Spleen (tissue), 11 donors: ENCODE results near the gene CFAP43. TPM values are rescaled to one million over a fixed set of nuclear protein-coding genes. Genes with fewer than 3 reads are reported as not detected.

Experiments
- DNase-seq: peaks from one replicate; pipeline ENCODE4 v3.0.0-alpha.2; 2020
- H3K27ac ChIP-seq, 8 donors: fragments of 200-600 bp; sonication (generic) in 7 of 8; 1 replicate in 4 of 8; 2 replicates in 4 of 8; pipeline versions ENCODE4 v1.5.0 to v1.8.0; 2016 to 2021; ENCODE audit warnings: inconsistent platforms in 4 of 8, mild to moderate bottlenecking in 4 of 8, moderate library complexity in 1 of 8
- H3K27me3 ChIP-seq, 7 donors: fragments of 200-600 bp; sonication (generic) in 6 of 7; replicated peaks in 1 of 7; 1 replicate in 4 of 7; 2 replicates in 3 of 7; pipeline versions ENCODE4 v1.5.0 to v1.8.0; 2016 to 2021; ENCODE audit warnings: inconsistent platforms in 3 of 7, mild to moderate bottlenecking in 1 of 7
- H3K36me3 ChIP-seq, 6 donors: fragments of 200-600 bp; sonication (generic) in 5 of 6; 1 replicate in 4 of 6; 2 replicates in 2 of 6; pipeline versions ENCODE4 v1.5.0 to v1.8.0; 2016 to 2021; ENCODE audit warnings: inconsistent platforms in 2 of 6
- H3K4me1 ChIP-seq, 6 donors: fragments of 200-600 bp; sonication (generic) in 5 of 6; 1 replicate in 3 of 6; 2 replicates in 3 of 6; pipeline versions ENCODE4 v1.5.0 to v1.8.0; 2016 to 2021; ENCODE audit warnings: inconsistent platforms in 3 of 6
- H3K4me3 ChIP-seq, 8 donors: fragments of 200-600 bp; sonication (generic) in 7 of 8; 1 replicate in 4 of 8; 2 replicates in 4 of 8; pipeline versions ENCODE4 v1.5.0 to v1.8.0; 2016 to 2021; ENCODE audit warnings: inconsistent platforms in 4 of 8, mild to moderate bottlenecking in 4 of 8, moderate library complexity in 2 of 8
- H3K9me3 ChIP-seq, 8 donors: fragments of 200-600 bp; sonication (generic) in 7 of 8; 1 replicate in 4 of 8; 2 replicates in 4 of 8; pipeline versions ENCODE4 v1.5.0 to v1.8.0; 2016 to 2021; ENCODE audit warnings: inconsistent platforms in 4 of 8
- POLR2A ChIP-seq, 3 donors: fragments of 450-650 bp; IDR thresholded peaks; one replicate each; pipeline ENCODE4 v1.5.1; 2017; ENCODE audit warnings: antibody characterized with exemption in 3 of 3, mild to moderate bottlenecking in 1 of 3
- POLR2AphosphoS5 ChIP-seq, 3 donors: sonication (generic); formaldehyde crosslinking; IDR thresholded peaks; one replicate each; pipeline ENCODE4 v1.5.1; 2017; ENCODE audit warnings: antibody characterized with exemption in 3 of 3
- WGBS, 5 donors: extraction: QIAGEN DNeasy Blood & Tissue Kit in 3 of 5; methylation state at CpG; one replicate each; pipeline versions ENCODE4 v1.1.5 to v1.1.7; 2013 to 2018; 5-methylcytosine and 5-hydroxymethylcytosine counted together
- intact Hi-C: fragments of 100-400 bp; cut with DNase I; formaldehyde crosslinking; loops from one replicate; pipeline ENCODE4 v1.15.0; 2023; ENCODE audit warnings: low total_unique reads
- polyA plus RNA-seq, 3 donors: library from polyadenylated mRNA; stranded (reverse); fragments of 200-250 nt; gene quantifications; one replicate each; pipeline ENCODE4 v1.2.1, GENCODE V29; 2013
- total RNA-seq, 7 donors: library from RNA; depleted of rRNA in 3 of 7; stranded (reverse); fragments of >200 nt in 3 of 7; fragmentation: NEBNext Ultra II Directional in 4 of 7; extraction: Animal tissue kit (Norgen Biotek cat#: 25700) in 4 of 7; gene quantifications; one replicate each; pipeline versions ENCODE4 v1.1.0 to v1.2.1, GENCODE V29; 2016 to 2021
- TF ChIP-seq, protein P1 (sequence below), 11 experiments: fragments of 200-600 bp in 7 of 11; fragments of 450-650 bp in 4 of 11; sonication (generic) in 4 of 11; IDR thresholded peaks in 8 of 11; conservative IDR thresholded peaks in 3 of 11; 1 replicate in 7 of 11; 2 replicates in 4 of 11; pipeline versions ENCODE4 v1.4.0 to v1.8.0; 2016 to 2021; ENCODE audit warnings: antibody characterized with exemption in 11 of 11, inconsistent platforms in 4 of 11, mild to moderate bottlenecking in 1 of 11
- donor health status: healthy with polysubstance abuse.
- donor health status: DM: no; HTN: no; CAD: no; lungs with moderate emphysema.
- donor health status: DM: no; HTN: no; CAD: no.
- donor health status: Bipolar disorder and iron deficiency.
- donor health status: healthy.
- donor health status: DM: no; HTN: no; CAD: no.
- donor health status: DM: yes; HTN: yes; CAD: no.

CFAP43 gene
- total and polyA plus RNA-seq, 10 donors = 0.13 to 1.1 (median 0.25) TPM; not detected in 1

DNA sequence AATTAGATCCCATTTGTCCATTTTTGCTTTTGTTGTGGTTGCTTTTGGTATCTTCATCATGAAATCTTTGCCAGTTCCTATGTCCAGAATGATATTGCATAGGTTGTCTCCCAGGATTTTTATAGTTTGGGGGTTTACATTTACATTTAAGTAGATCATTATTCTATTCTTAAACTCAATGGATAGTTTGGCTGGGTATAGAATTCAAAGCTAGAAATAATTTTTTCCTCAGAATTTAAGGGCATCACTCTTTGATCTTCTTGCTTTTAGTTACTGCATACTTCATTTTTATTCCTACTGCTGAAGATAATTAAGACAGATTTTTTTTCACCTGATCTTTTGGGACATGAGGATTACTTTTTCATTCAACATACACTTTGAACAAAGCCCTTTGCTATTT is 80.4 kb downstream of the CFAP43 start:
- no peaks in the 10 kb centered on the region for H3K4me1 ChIP-seq
- TF ChIP-seq POLR2A (IDR thresholded peaks at IDR 0.05) = no peak
- TF ChIP-seq POLR2AphosphoS5 (IDR thresholded peaks at IDR 0.05) = no peak
- H3K9me3 ChIP-seq = peaks cover 3 to 27% (median 23%) of the 10 kb centered on the region in 8 donors
- intact Hi-C loops = no loop called here
- no peak overlapping the region for H3K4me3 ChIP-seq
- peaks cover 0 to 13% (median 0%) of the 10 kb centered on the region in 7 donors for H3K27me3 ChIP-seq
- H3K36me3 ChIP-seq = no peaks in the 10 kb centered on the region
- DNase-seq = no peak
- no peak overlapping the region for H3K27ac ChIP-seq

DNA sequence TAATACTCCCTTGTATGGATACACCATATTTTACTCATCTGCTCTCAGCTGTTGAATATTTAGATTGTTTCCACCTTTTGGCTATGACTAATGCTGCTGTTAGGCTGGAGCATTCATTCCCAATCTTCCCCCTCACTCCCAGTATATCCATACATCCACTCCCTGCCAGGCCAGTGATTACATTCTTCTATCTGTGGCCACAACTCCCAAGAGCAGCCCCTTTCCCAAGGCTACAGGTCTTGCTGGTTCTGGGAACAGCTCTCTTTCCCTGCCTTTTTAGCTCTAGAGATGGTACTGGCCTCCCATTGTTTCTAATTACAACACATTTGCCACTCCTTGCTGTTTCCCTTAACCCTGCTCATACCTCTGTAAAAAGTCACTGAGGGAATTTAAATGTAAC is 82.0 kb downstream of the CFAP43 start:
- H3K4me1 ChIP-seq = no peaks in the 10 kb centered on the region
- no peaks in the 10 kb centered on the region for H3K36me3 ChIP-seq
- no peak for TF ChIP-seq POLR2AphosphoS5 (IDR thresholded peaks at IDR 0.05)
- TF ChIP-seq, protein P1, sequence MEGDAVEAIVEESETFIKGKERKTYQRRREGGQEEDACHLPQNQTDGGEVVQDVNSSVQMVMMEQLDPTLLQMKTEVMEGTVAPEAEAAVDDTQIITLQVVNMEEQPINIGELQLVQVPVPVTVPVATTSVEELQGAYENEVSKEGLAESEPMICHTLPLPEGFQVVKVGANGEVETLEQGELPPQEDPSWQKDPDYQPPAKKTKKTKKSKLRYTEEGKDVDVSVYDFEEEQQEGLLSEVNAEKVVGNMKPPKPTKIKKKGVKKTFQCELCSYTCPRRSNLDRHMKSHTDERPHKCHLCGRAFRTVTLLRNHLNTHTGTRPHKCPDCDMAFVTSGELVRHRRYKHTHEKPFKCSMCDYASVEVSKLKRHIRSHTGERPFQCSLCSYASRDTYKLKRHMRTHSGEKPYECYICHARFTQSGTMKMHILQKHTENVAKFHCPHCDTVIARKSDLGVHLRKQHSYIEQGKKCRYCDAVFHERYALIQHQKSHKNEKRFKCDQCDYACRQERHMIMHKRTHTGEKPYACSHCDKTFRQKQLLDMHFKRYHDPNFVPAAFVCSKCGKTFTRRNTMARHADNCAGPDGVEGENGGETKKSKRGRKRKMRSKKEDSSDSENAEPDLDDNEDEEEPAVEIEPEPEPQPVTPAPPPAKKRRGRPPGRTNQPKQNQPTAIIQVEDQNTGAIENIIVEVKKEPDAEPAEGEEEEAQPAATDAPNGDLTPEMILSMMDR (IDR thresholded peaks at IDR 0.05 in 8 of 11, conservative IDR thresholded peaks at IDR 0.05 in 3 of 11) = no peak
- TF ChIP-seq POLR2A (IDR thresholded peaks at IDR 0.05) = no peak
- H3K27me3 ChIP-seq = peaks cover 0 to 7% (median 0%) of the 10 kb centered on the region in 7 donors
- no peak overlapping the region for H3K4me3 ChIP-seq
- DNase-seq = no peak
- intact Hi-C loops = no loop called here
- H3K27ac ChIP-seq = no peak overlapping the region
- peaks cover 3 to 27% (median 23%) of the 10 kb centered on the region in 8 donors for H3K9me3 ChIP-seq

DNA sequence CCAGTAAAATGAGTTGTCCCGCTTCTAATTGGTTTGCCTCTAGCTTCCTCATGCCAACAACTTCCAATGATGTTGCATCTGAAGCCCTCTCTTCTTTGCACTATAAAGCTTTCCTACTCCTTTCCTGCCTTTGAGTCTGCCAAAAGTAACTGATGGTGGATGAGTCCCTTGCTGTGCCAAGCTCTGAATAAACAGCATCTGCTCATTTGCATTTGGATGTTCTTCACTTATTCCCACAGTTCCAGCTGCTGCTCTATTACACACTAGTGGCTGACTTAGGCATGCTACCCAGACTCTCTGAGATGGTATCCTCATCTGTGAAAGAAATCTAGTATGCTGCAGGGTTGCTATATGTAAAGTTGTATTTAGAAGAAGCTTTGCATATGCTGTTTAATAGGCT is 85.3 kb downstream of the CFAP43 start:
- H3K27ac ChIP-seq = no peak overlapping the region
- intact Hi-C loops = no loop called here
- no peak overlapping the region for H3K4me3 ChIP-seq
- TF ChIP-seq, protein P1 (IDR thresholded peaks at IDR 0.05 in 8 of 11, conservative IDR thresholded peaks at IDR 0.05 in 3 of 11) = no peak
- TF ChIP-seq POLR2A (IDR thresholded peaks at IDR 0.05) (no peak), POLR2AphosphoS5 (IDR thresholded peaks at IDR 0.05) (no peak)
- no peak for DNase-seq
- peaks cover under 1 to 15% (median 12%) of the 10 kb centered on the region in 8 donors for H3K9me3 ChIP-seq
- no peaks in the 10 kb centered on the region for H3K36me3 ChIP-seq
- peaks cover 0 to 5% (median 0%) of the 10 kb centered on the region in 7 donors for H3K27me3 ChIP-seq
- H3K4me1 ChIP-seq = no peaks in the 10 kb centered on the region
- WGBS, 5 donors = 88 to 96% (median 93%) methylated on average over 1 of the region's 1 CpG

DNA sequence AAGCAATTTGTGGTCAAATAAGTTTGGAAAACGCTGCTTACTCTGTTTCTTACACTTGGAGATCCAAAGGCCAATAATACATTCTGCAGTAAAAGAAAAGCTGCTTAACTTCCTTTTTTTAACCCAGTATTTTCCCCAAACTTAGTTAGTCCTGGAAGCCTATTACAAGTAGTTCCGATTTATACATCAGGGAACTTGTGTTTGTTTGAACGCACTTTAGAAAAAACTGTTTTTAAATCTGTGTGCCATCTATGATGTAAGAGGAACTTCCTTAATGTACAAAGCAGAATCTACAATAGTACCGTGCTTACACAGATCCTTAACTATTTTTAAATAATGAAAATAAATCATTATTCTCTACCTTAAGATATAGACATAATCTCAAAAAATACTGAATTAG is 87.2 kb downstream of the CFAP43 start:
- no peaks in the 10 kb centered on the region for H3K9me3 ChIP-seq
- no peak overlapping the region for H3K4me3 ChIP-seq
- intact Hi-C loops = no loop called here
- 44 to 58% (median 46%) methylated on average over 4 of the region's 4 CpGs for WGBS, 5 donors
- H3K36me3 ChIP-seq = no peaks in the 10 kb centered on the region
- TF ChIP-seq, protein P1 (IDR thresholded peaks at IDR 0.05 in 8 of 11, conservative IDR thresholded peaks at IDR 0.05 in 3 of 11) = no peak
- H3K4me1 ChIP-seq = no peaks in the 10 kb centered on the region
- DNase-seq = no peak
- H3K27me3 ChIP-seq = peaks cover 0 to 9% (median 0%) of the 10 kb centered on the region in 7 donors
- H3K27ac ChIP-seq = no peak overlapping the region

DNA sequence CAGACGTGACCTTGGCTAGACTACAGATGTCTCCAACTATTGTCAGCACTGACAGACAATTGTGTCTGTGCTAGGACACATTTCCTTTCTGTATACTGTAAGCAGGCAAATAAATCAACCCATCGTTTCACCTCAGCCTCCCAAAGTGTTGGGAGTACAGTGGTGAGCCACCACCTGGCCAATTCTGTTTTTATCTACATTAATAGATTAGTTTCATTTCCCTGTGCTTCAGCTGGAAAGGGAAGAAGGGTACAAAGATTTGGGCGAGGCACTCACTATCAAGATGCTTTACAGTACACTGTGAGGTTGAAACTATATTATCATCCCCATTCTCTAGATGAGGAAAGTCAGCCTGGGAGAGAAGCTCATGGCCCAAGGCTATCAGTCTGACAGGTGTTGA is 88.3 kb downstream of the CFAP43 start:
- WGBS, 5 donors = 63 to 65% (median 63%) methylated on average over 3 of the region's 3 CpGs
- H3K4me3 ChIP-seq = no peak overlapping the region

More for the DNA sequence above, 88.3 kb downstream of the CFAP43 start:
- H3K4me1 ChIP-seq = no peaks in the 10 kb centered on the region
- no peaks in the 10 kb centered on the region for H3K36me3 ChIP-seq
- TF ChIP-seq POLR2AphosphoS5 (IDR thresholded peaks at IDR 0.05) (no peak), POLR2A (IDR thresholded peaks at IDR 0.05) (no peak)
- TF ChIP-seq, protein P1 (IDR thresholded peaks at IDR 0.05 in 8 of 11, conservative IDR thresholded peaks at IDR 0.05 in 3 of 11) = no peak
- no peak overlapping the region for H3K27ac ChIP-seq
- intact Hi-C loops = no loop called here
- H3K27me3 ChIP-seq = peaks cover 0 to 9% (median 0%) of the 10 kb centered on the region in 7 donors
- no peak for DNase-seq
- no peaks in the 10 kb centered on the region for H3K9me3 ChIP-seq
